HL-60 (cell line): ENCODE results near the gene TMEM59L.

Experiments used
- DNase-seq, 2 experiments: peaks; one replicate each; pipeline ENCODE4 v3.0.0-alpha.2; 2010 to 2020; ENCODE audit warnings: low read depth in 1 of 2, low spot score in 1 of 2
- H3K27ac ChIP-seq: fragments of 250-450 bp; sonication (Bioruptor Pico); replicated peaks from 2 replicates; pipeline ENCODE4 v1.5.1; 2020; ENCODE audit warnings: mild to moderate bottlenecking, moderate library complexity
- H3K27me3 ChIP-seq: fragments of 250-450 bp; sonication (Bioruptor Pico); 2 replicates; pipeline ENCODE4 v1.5.1; 2021; ENCODE audit warnings: mild to moderate bottlenecking, moderate library complexity; ENCODE audit not compliant: insufficient read depth, poor library complexity, severe bottlenecking
- H3K4me3 ChIP-seq: replicated peaks from 2 replicates; pipeline ENCODE4 v1.5.1; 2011; ENCODE audit warnings: mild to moderate bottlenecking, control low read depth, low read length; ENCODE audit not compliant: insufficient read depth
- CTCF ChIP-seq: IDR thresholded peaks from one replicate; pipeline ENCODE4 v1.5.1; 2011; ENCODE audit warnings: low read length, control low read depth, inconsistent platforms; ENCODE audit not compliant: insufficient read depth
- GABPA ChIP-seq: IDR thresholded peaks from 2 replicates; pipeline ENCODE4 v1.6.1; 2012; ENCODE audit warnings: low read depth
- POLR2AphosphoS5 ChIP-seq: IDR thresholded peaks from 2 replicates; pipeline ENCODE4 v1.6.1; 2012; ENCODE audit warnings: low read depth
- SPI1 ChIP-seq: IDR thresholded peaks from 2 replicates; pipeline ENCODE4 v1.6.1; 2012; ENCODE audit warnings: low read depth, mild to moderate bottlenecking, borderline replicate concordance
- long read RNA-seq: library from polyadenylated mRNA; unstranded; transcript quantifications from one replicate; pipeline ENCODE4 v2.0.0, GENCODE V29; 2020
- TF ChIP-seq, protein P1 (sequence below): IDR thresholded peaks from 2 replicates; pipeline ENCODE4 v1.6.1; 2012; ENCODE audit warnings: low read depth; ENCODE audit not compliant: insufficient replicate concordance

The TMEM59L gene
- long read RNA-seq, partial matches to known transcripts: 1 of 6 reads
- long read RNA-seq, other reads (novel, unspliced or antisense): 5 of 6 reads

DNA sequence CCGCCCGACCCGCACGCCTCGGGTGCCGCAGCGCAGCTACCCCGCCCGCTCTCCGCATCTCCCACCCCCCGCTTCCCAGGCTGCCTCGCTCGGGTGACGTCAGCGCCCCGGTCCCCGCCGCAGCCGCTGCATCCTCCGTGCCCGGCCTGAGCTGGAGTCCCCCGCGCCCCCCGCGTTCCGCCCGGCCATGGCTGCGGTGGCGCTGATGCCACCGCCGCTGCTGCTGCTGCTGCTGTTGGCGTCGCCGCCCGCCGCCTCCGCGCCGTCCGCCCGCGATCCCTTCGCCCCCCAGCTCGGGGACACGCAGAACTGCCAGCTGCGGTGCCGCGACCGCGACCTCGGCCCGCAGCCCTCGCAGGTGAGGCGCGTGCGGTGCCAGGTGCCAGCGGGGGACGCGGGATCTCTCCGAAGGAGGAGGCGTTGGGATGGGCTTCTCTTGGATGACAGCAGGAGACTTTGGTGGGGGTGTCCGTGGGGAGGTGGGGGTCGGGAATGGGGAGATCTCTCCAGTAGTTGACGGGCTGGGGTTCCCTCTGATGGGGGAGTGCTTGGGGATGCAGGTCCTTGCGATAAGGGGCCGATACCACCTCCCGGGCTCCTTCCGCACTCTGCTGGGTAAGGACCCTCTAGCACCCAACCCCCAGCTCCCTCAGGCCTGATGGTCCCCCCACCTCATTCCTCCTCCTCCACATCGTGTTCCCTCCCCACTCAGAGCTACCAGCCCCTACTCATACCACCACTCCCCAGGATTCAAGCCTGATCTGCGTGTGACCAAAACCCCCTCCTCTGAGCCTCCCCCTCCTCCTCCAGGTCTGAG is at the start of gene TMEM59L:
TMEM59L (plus strand) TSS at position 99 of the 817 bp plus-strand sequence; CDS start at position 188, 89 bp downstream.
- DNase-seq: no peak
- TF ChIP-seq SPI1 (no peak), GABPA (no peak), CTCF (no peak), POLR2AphosphoS5 (no peak)
- TF ChIP-seq, protein P1, sequence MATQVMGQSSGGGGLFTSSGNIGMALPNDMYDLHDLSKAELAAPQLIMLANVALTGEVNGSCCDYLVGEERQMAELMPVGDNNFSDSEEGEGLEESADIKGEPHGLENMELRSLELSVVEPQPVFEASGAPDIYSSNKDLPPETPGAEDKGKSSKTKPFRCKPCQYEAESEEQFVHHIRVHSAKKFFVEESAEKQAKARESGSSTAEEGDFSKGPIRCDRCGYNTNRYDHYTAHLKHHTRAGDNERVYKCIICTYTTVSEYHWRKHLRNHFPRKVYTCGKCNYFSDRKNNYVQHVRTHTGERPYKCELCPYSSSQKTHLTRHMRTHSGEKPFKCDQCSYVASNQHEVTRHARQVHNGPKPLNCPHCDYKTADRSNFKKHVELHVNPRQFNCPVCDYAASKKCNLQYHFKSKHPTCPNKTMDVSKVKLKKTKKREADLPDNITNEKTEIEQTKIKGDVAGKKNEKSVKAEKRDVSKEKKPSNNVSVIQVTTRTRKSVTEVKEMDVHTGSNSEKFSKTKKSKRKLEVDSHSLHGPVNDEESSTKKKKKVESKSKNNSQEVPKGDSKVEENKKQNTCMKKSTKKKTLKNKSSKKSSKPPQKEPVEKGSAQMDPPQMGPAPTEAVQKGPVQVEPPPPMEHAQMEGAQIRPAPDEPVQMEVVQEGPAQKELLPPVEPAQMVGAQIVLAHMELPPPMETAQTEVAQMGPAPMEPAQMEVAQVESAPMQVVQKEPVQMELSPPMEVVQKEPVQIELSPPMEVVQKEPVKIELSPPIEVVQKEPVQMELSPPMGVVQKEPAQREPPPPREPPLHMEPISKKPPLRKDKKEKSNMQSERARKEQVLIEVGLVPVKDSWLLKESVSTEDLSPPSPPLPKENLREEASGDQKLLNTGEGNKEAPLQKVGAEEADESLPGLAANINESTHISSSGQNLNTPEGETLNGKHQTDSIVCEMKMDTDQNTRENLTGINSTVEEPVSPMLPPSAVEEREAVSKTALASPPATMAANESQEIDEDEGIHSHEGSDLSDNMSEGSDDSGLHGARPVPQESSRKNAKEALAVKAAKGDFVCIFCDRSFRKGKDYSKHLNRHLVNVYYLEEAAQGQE: no peak
- no peak within 1 kb of the TSS for H3K27ac ChIP-seq
- peaks cover 73% of the 10 kb centered on the region for H3K27me3 ChIP-seq
- H3K4me3 ChIP-seq: peak within 1 kb of the TSS; percentile 19

DNA sequence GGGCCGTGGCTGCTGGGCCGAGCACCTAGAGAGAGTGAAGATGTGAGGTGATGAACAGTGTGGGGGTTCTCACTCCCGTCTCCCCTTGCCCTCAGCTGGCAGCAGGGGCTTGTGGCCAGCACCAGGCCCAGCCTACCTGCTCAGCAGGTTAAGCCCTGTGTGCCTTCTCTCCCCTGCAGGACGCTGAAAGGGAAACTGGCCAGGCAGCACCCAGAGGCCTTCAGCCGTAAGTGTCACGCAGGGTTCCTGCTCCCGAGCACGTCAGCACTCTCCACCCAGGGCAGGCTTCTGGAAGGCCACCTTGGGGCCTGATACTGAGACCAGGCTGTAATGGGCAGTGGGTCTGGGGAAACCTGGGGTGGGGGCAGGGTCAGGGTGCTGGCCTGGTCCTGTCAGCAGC is 45.7 kb upstream of the TMEM59L start:
- no peak for DNase-seq
- no peak for TF ChIP-seq GABPA
- no peak for TF ChIP-seq SPI1
- no peak overlapping the region for H3K4me3 ChIP-seq
- H3K27me3 ChIP-seq: no peaks in the 10 kb centered on the region
- H3K27ac ChIP-seq: no peak overlapping the region

DNA sequence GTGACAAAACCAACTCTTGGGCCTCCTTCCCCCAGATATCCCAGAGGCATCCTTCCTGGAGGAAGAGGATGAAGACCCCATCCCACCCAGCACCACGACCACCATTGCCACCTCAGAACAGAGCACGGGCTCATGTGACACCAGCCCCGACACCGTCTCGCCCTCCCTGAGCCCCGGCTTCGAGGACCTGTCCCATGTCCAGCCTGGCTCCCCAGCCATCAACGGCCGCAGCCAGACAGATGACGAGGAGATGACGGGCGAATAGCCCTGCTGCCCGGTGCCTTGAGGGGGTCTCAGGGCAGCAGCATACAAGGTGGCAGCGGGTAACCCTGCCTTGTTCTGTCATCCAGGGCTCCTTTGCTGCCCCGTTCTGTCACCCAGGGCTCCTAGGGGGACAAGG is 44.3 kb upstream of the TMEM59L start:
- TF ChIP-seq CTCF (no peak), GABPA (no peak), POLR2AphosphoS5 (no peak), SPI1 (no peak)
- TF ChIP-seq, protein P1: no peak
- Histone ChIP-seq H3K4me3 (no peak overlapping the region), H3K27me3 (no peaks in the 10 kb centered on the region), H3K27ac (no peak overlapping the region)
- DNase-seq: no peak

- TF ChIP-seq, protein P1: peak; percentile 75
- TF ChIP-seq CTCF (no peak), SPI1 (peak; percentile 38; the same call in 1 of the 2 replicates), POLR2AphosphoS5 (peak; percentile 96), GABPA (peak; percentile 76)
- H3K4me3 ChIP-seq: peak within 1 kb of the TSS; percentile 93
- peak within 1 kb of the TSS; percentile 84 for H3K27ac ChIP-seq
- DNase-seq: peak; percentile 98
- H3K27me3 ChIP-seq: no peaks in the 10 kb centered on the region
These were observed 40.9 kb upstream of the TMEM59L start, which contains the start of gene UBA52 for GRCh38 chr19:18571564-18572344. Gene UBA52, plus strand, starts transcription at chr19:18571857. Its CDS starts 1,444 bp downstream, at chr19:18573301.
